Measurements from ENCODE around the gene BCL2.
A peak's percentile ranks its signal among the peaks of the same experiment; 100 is the strongest.

Gene BCL2

DNA sequence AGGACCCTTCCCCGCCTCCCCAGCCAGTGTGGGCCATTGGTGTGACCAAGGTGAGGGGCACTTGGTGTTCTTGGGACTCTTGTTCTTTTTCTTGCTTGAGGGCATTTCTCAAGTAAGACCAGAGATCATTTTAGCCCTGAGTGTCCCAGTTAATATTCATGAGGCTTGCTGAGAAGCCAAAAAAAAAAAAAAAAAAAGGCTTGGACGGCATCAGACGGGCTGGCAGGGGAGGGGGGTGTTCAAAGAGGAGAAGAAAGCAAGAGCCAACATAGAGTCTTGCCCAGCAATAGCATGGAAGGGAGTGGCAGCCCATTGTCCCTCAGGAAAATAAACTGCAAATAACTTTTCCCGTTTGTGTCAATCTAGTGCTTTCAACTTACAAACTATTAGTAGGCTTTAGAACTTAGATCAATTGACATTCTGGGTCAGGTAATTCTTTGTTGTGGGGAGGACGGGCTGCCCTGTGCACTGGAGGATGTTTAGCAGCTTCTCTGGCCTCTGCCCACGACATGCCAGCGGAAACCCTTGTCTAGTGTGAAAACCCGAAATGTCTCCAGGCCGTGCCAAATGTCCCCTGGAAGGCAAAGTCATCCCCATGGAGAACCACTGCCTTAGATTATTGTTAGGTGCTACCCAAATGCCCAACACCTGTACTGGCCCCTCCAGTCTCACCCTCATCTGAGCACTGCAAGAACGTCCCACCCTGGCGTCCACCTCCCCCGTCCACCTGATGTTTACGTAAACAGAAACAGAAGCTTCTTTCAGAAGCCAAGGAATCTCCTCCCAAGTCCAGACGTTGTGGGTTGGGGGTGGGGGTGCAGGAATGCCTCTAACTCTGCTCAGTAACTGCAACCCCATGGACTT lies 163.4 kb downstream of the BCL2 start:
- DNase-seq (ENCODE audit: low read depth) = no peak

DNA sequence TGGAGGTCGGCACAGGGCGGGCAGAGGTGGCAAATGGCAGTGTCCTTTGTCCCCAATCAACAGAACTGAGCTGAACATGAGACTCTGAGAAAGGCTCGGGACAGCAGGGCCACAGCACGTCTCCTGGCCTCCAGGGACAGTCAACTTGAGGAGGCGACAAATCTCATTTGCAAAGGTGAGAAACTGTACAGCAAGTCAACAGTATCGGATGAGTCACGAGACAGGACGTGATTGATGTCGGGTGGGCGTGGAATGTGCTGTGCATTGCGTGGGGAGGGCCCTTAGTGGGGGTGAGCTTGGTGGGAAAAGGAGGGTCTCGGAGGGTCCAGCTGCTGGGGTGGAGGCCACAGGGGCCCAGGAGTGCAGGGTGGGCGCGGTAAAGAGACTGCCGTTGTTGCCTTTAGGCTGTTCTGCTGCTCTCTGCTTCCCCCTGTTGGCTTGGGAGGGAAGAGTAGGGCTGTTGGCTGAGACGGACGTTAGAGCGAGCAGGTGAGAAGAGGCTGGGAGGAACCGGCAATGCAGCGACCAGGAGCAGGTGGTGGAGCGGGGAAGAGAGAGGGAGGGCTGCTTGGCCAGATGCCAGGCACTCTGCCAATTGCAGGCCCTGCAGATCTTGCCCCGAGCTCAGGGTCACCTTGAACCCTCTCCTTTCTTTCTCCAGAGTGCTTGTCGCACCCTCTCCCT lies 164.3 kb downstream of the BCL2 start:
- DNase-seq (ENCODE audit: low read depth) = no peak

DNA sequence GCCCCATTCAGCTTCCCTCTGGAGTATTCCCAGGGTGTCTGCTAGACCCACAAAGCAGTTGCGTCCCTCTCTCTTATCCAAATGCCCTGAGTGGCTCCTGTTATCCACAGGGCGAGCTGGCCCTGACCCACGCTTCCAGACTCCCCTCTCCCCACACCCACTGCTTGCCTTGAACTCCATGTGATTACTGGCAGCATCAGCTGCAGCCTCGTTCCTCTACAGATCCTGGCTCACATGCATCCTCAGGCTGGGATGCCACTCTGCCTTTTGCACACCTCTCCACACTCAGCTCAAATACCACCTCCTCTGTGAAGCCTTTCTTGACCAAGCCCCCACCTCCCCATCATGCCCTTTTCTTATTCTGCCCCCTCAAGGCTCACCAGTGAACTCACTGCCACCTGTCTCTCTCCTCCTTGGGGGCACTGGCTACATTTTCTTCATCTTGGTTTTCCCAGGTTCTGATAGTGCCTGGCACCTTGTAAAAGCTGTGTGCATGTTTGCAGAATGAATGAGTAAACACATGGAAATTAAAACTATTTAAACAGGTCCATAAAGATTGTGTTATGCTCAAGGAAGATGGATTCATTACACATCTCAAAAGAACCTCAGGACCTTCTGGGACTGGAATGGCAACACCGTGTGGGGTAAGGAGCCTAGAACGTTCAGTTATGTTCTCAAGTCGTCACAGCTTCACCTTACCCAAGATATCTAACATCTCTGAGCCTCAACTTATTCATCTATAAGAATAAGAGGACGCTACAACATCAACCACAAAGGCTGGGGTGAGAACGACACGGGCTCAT lies 165.0 kb downstream of the BCL2 start:
- DNase-seq (ENCODE audit: low read depth) = no peak

DNA sequence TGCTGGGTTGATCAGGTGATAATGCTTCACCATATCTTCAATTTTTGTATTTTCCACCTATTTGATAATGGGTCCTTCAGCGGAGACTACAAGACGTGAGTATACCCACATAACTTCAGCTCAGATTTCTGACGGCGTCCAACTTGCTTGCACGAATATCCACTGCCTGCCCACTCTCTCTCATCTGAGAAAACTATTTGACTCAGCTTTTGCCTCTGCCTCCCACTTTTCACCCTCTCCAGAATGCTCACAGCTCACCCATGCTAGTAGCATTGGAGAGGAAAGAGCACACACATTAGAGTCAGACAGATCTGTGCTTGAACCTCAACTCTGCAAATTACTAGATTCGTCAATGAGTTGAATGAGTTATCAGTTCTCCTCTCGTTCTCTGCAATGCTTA lies 166.8 kb downstream of the BCL2 start:
- DNase-seq (ENCODE audit: low read depth) = no peak

DNA sequence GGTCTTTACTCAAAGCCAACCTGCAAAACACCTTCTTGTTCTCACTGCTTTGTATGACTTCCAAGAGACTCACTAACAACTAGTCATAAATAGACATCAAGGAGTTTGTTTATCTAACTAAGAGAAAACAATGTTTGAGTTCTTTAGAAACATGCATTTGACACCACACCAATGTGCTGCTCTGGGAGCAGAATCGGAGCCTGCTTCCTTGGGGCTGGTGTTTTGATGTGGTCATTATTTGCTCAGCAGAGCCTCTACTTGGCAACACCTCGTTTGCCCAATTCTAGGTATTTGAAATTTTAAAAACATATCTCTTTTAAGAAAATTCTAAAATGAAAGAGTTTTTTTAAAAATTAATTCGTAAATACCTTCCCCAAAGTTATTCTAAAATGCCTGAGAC lies 167.5 kb downstream of the BCL2 start:
- no peak for DNase-seq (ENCODE audit: low read depth)

DNA sequence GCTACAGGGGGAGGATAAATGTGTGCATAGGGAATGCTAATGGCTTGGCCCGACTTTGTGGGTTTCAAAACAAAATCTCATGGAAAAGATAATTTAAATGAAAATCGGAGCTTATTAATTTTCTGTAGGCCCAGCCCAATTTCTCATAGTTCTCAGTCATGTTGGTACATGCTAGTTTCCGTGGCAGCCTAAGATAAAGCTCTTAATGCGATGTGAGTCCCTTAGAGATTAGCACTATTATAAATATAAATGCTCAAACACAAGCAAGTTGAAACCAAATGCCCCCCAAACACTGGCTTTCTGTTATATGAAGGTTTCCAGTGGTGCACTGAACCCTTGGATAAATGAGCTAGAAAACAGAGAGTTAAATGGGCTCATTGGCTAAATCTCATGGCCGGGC lies 168.0 kb downstream of the BCL2 start:
- no peak for DNase-seq (ENCODE audit: low read depth)

DNA sequence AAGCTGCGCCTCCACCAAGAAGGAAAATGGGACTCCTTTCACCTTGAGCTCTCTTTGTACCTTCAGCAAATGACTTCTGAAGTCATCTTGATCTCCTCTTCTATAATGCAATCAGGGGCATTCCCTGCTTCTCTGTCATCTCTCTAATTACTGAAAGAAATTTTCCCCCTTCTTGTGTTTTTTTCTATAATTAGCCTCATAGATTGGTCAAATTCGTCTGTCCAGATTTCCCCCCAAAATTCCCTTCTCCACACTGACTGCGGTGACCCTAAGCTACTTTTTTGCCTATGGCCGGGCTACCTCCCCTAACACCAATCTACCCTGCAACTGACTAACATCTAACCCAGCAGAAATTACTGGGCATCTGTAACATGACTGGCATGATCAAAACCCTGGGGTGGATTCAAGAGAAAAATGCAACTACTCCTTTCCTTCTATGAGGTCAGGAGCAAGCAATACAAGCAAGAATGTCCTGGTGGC lies 168.6 kb downstream of the BCL2 start:
- no peak for DNase-seq (ENCODE audit: low read depth)

DNA sequence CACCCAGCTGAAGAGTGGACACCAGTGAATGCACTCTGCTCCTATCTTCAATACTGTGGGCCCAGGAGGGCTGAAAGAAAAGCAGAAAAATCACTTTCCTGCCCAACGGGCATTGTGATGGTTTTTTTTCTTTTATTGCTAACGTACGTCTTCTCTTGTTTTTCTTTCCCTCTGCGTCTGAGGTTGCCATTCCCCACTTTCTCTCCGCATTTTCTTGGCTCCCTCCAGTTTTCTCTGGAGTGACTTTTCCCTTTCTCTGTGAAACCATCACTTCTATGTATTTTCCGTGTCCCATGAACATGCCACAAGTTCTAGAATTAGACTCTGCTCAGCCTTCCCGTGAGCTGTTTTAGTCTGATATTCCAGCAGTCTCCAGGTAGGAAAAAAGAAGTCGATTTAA lies 169.2 kb downstream of the BCL2 start:
- DNase-seq (ENCODE audit: low read depth) = no peak

DNA sequence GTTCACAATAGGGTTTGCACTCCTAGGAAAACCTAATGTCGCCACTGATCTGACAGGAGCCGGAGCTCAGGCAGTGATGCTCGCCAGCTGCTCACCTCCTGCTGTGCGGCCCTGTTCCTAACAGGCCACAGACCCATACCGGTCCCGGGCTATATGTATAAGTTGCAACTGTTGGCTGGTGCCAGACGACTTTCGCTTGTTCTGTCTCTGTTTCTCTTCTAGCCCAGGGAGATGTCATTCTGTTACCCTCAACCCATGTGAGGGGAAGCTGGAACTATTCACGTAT lies 170.3 kb downstream of the BCL2 start:
- no peak for DNase-seq (ENCODE audit: low read depth)

DNA sequence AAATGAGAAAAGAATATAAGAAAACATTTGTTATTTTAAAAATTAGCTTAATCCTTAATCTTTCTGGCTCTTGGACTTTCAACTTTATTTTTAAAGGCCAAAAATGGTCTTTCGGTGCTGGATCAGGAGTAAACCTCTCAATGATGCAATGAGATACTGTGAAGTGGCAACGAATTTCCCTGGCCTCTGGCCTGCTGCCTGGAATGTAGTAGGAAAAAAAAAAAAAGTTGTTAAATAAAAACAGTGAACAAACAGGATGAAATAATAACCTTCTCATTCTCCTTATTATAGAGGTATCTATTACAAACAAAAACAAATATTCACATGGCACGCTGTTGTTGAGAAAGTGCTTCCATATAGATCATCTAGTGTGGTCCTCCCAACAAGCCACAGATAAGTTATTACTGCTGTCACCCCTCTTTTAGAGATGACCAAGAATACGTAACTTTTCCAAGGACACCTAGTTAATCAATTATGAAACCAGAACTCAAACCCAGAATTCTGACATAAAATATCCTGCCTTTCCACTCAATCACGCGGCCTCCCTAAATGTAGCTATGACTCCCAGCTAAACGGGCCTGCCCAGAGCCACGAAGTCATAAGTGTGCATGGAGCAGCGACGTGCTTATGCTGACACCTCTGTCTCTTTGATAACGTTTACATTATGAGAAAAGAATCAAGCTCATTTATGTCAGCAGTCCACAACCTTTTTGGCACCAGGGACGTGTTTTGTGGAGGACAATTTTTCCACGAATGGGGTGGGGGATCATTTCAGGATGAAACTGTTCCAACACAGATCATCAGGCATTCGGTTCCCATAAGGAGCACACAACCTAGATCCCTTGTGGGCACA lies 170.9 kb downstream of the BCL2 start:
- DNase-seq (ENCODE audit: low read depth) = peak; percentile 60

DNA sequence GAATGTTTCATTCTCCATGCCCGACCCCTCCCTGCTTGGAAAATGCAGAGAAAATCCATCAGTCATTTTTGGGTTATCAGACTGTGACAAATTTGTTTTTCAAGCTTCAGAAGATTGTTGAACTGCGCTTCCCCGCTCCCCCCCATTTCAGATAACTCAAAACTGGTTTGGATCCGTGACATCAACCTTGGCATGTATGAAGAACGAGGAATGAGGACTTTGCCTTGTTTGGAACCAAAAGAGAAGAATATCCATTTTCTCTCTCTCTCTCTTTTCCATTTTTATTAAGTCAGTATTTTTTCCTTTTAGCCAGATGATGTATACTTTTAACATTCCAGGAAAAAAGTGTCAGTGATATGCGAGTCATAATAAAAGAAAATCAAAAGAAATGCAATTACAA lies 171.6 kb downstream of the BCL2 start:
- DNase-seq (ENCODE audit: low read depth) = no peak

DNA sequence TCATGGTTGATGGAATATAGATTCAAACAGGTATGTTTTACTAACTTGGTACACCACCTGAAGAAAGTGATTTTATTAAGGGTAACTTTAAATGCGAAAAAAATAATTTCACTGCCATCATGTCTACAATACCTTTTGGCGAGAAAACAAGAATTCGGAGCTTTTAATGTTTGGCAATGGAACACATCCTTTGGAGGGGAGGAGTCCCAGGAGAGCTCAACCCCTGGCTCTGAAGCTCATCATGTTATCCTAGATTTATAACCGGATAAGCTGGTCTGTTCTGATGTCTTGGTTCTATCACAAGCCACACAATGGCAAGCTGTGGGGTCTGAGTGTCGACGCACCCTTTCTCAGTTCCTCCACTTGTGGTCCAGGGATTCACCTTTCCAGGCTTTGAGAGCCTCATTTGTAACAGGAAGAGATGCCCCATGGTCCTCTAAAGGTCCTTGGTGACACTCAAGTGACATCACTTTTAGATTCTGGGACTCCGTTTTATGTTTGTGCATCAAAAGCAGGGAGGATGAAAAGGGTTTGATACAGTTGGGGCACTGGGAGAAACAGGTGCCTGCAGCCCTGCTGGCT lies 172.7 kb downstream of the BCL2 start:
- no peak for DNase-seq (ENCODE audit: low read depth)

DNA sequence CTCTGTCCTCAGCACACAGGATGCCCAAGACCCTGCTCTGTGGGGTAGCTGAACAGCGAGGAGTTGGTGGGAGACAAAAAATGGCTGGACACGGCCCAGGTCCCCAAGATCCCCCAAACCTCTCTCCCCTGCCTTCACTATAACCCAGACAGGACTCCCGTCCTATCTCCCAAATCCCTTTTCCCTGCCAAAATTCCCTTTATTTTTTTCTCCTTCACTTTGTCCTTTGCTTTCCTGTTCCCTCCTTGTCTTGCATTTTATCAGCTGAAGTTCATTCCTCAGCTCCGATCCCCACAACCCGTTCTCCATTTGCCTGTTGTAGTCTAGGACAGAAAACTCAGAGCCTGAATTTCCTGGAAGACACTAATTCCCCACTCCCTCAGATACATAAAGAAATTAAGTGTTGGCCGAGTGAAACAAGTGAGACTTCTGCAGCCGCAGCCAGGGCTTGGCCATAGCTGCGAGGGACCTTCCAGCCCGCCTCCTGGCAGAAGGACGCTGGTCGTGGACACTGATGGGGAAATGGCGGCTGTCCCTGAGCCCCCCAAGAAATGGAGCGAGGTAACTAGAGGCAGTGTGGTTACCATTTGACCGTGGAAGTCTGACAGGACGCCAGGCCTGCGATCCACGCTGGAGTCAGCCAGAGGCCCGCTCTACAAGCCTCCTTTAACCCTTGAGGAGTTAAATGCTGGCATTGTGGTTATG lies 173.6 kb downstream of the BCL2 start:
- no peak for DNase-seq (ENCODE audit: low read depth)

DNA sequence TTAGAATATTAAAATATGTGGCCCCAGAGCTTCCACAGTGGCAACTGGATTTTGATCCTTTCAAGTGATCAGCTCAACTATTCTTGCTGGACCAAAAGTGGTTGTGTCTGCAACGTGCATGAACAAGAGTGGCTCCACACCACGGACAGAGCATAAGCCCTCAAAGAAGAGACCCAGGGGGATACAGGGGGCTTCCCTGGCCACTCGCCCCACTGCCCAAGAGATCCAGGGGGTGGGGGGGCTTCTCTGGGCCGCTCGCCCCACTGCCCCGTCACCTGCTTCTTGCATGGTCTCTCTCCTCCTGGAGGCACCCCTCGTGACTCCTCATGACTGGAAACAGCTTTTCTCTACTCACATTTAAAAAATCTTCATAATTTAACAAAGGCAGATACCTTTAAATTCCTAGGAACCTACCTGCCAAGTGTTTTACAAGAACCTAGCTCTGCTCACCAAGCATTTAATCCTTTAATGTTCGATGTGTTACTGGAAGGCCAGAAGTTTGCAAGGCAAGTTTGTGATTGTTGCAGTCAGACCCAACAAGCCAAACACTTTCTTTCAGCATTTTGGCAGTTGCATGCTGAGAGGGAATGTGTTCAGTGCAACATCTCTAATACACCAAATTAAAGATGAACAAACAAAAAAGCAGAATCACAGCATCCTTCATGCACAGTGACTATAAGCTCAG lies 174.3 kb downstream of the BCL2 start:
- DNase-seq (ENCODE audit: low read depth) = no peak

DNA sequence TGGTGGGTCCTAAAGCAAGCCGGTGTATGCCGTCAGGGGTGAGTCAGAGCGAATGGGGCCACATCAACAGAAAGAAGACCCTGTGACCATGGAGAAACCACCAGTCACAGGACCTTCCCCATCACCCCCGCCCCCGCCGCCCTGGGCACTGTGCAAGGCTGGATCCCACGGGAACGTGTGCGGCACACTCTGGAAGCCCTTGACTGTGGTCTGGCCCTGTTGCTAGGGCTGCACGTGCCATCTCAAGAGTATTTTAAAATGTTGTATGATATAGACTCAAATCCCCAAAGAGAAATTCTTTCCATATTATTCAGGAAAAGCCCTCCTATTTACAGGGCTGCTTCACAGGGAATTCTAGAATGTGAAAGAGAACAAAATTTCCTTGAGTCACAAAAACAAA lies 174.8 kb downstream of the BCL2 start:
- DNase-seq (ENCODE audit: low read depth) = no peak

DNA sequence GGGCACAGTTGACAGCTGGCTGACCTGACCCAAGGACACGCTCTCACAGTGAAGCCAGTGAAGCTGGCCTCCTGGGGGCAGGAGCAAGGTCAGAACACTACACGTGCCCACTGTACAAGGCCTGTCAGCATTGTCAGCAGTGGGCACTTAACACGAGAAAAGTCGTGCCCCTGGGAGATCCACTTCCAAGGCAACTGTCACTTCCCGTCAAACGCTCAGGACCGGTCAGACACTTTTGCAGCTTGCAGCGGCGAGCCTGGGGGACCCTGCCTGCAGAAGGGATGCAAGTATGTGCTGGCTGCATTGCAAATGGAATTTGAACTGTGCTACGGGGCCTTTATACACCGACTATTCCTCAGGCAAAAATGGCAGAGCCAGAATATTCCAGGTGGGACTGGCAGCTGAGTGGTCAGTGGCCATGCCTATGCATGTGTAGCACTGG lies 176.2 kb downstream of the BCL2 start:
- DNase-seq (ENCODE audit: low read depth) = no peak

DNA sequence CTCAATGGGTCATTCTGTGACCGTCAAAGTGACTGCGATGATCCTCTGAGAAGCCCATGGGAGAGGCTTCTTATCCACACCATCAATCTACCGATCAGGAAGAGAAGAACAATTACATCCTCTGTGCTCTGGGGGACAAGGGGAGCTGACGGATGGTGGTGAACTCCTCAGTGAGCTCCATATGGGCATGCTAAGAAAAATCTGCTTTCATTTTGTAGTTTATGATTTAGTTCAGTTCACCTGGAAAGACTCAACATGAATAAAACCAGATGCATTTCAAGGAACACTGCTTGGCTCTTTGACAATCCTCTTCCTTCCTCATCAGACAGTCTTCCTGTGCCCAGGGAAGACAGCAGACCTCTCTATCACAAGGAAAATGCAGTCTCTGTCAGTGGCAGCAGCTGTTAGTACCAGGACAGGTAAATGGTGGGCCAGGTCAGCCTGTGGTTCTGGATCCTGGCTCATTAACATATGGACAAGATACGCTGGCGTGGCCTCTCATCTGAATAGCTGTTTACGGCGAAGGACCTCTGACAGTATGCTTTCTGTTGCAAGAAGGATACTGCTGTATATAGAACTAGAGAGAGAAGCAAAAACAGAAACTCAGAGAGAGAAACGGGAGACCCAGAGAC lies 176.9 kb downstream of the BCL2 start:
- DNase-seq (ENCODE audit: low read depth) = no peak

DNA sequence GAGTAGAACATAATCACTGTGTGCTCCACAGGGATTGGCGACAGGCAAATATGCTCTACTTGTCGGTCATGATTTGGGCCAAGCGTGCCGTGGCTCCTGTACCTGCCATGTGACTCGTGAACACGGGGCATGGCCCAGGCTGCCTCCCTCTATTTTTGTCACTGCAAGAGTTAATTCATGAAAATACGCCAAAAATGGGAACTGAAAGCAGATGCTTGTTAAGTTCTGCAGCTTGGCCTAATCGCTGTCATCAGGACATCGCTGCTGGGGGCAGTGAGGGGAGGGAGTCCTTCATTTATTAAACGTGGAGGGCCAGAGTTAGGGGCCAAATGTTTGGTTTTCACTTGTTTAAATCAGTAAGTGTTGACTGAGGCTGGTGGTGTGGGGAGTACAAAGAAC lies 177.8 kb downstream of the BCL2 start:
- no peak for DNase-seq (ENCODE audit: low read depth)

DNA sequence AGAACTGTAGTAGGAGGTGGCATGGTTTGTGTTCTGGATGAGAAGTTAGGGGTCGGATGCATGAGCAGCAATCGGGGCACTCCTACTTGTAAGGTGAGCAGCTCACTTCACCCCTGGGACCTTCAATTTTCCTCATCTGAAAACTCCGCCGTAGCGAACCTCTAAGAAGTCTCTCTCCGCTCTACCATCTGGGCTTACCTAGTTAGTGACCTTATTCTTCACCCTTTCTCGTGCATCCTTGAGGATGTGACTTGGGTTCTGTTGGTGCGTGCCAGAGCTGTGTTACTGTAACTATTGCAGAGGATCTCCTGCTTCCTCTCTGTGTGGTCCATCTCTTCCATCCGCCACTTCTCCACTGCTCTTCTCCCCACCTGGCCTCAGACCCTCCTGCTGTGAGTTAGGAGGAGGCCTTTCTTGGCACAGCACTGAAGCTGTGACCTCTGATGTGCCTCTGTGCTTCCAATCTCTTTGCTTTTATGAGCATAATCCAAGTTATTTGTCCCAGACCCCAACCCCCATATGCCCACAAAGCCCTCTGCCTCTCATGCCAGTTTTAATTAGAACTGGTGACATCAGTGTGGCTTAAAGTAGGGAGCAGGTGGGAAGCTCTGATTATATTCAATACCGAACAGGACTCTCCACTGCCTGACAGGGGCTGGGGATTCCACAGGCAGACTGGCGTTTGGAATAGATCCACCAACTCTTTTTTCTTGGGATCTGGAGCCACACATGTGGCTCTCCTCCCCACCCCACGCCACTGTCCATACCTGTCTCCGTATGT lies 178.4 kb downstream of the BCL2 start:
- DNase-seq (ENCODE audit: low read depth) = no peak
